K562 (cell line): ENCODE results near the gene IRX2. TPM values are rescaled to one million over a fixed set of nuclear protein-coding genes. Genes with fewer than 3 reads are reported as not detected.

Experiments used
- ATAC-seq: fragments of 200-7000 bp; cut with Tn5 transposase; 3 replicates; pipeline ENCODE4 v1.9.1; 2020; ENCODE audit warnings: moderate library complexity
- BruUV-seq: library from RNA; stranded (reverse); fragments of 400-500 nt; replicated peaks from 2 replicates; lab custom pipeline; 2021; lab: Mats Ljungman, UMichigan
- CTCF ChIA-PET: fragments of 300-600 bp; formaldehyde crosslinking; extraction: SDS; loops from one replicate; lab custom pipeline; 2021; ENCODE audit warnings: low intra/inter-chr PET ratio; lab: Yijun Ruan, JAX
- POLR2A ChIA-PET: fragments of 300-600, 350-650 bp; sonication (Branson Sonifier 250); formaldehyde crosslinking; extraction: SDS; loops from one replicate; lab custom pipeline; 2021; ENCODE audit warnings: antibody characterized with exemption, inconsistent platforms; lab: Yijun Ruan, JAX
- DNase-seq, 4 experiments: peaks; one replicate each; pipeline versions ENCODE4 v3.0.0 to v3.0.0-alpha.2; 2011 to 2018; ENCODE audit warnings: low spot score in 3 of 4, mixed read lengths in 3 of 4; ENCODE audit errors: extremely low read depth in 1 of 4
- FAIRE-seq: peaks from 2 replicates; lab custom pipeline; 2011; peaks lifted over from hg19 to GRCh38; lab: Jason Lieb, UNC
- H2AFZ ChIP-seq: 2 replicates; pipeline ENCODE4 v1.6.0; 2011; ENCODE audit warnings: low read depth, low read length, control low read depth, inconsistent platforms
- H3K27ac ChIP-seq: fragments of 200-600 bp; 3 replicates; pipeline ENCODE4 v1.8.0; 2011; ENCODE audit warnings: low read depth, mild to moderate bottlenecking, control low read depth, inconsistent platforms, low read length, moderate library complexity, mixed read lengths; ENCODE audit errors: extremely low read depth
- H3K27me3 ChIP-seq, 2 experiments: fragments of 300-600 bp in 1 of 2; 2 replicates in 1 of 2; 3 replicates in 1 of 2; pipeline versions ENCODE4 v1.6.0 to v1.8.0; 2011; ENCODE audit warnings: inconsistent platforms in 2 of 2, low read length in 2 of 2, mild to moderate bottlenecking in 1 of 2, mixed read lengths in 1 of 2, moderate library complexity in 1 of 2; ENCODE audit not compliant: control insufficient read depth in 2 of 2, insufficient read depth in 2 of 2
- H3K36me3 ChIP-seq: fragments of 300-600 bp; 3 replicates; pipeline ENCODE4 v1.8.0; 2011; ENCODE audit warnings: mild to moderate bottlenecking, low read length, inconsistent platforms; ENCODE audit not compliant: control insufficient read depth, insufficient read depth
- H3K4me1 ChIP-seq, 2 experiments: fragments of 200-600 bp in 1 of 2; replicated peaks in 1 of 2; 2 replicates in 1 of 2; 3 replicates in 1 of 2; pipeline versions ENCODE4 v1.5.1 to v1.8.0; 2011; ENCODE audit warnings: inconsistent platforms in 2 of 2, low read length in 2 of 2, mild to moderate bottlenecking in 1 of 2, mixed read lengths in 1 of 2, moderate library complexity in 1 of 2; ENCODE audit not compliant: control insufficient read depth in 2 of 2, insufficient read depth in 2 of 2
- H3K4me2 ChIP-seq: 2 replicates; pipeline ENCODE4 v1.6.1; 2011; ENCODE audit warnings: low read length, control low read depth, inconsistent platforms, mixed read lengths; ENCODE audit not compliant: insufficient read depth
- H3K4me3 ChIP-seq: fragments of 200-600 bp; sonication (generic), shearing (Covaris generic); 2 replicates; pipeline ENCODE4 v1.5.1; 2016; ENCODE audit warnings: control low read depth, inconsistent platforms
- H3K79me2 ChIP-seq: fragments of 200-600 bp; 3 replicates; pipeline ENCODE4 v1.8.0; 2011; ENCODE audit warnings: low read length, inconsistent platforms; ENCODE audit not compliant: control insufficient read depth, insufficient read depth
- H3K9ac ChIP-seq, 2 experiments: 2 replicates each; pipeline versions ENCODE4 v1.6.0 to v1.6.1; 2011; ENCODE audit warnings: low read depth in 2 of 2, low read length in 2 of 2, control low read depth in 1 of 2, inconsistent platforms in 1 of 2, mild to moderate bottlenecking in 1 of 2, mixed read lengths in 1 of 2; ENCODE audit not compliant: insufficient read depth in 1 of 2
- H3K9me1 ChIP-seq: one replicate; pipeline ENCODE4 v1.6.0; 2011; ENCODE audit warnings: inconsistent platforms, mild to moderate bottlenecking, low read length, moderate library complexity; ENCODE audit not compliant: control insufficient read depth, insufficient read depth
- H3K9me3 ChIP-seq: replicated peaks from 2 replicates; pipeline ENCODE4 v1.5.1; 2011; ENCODE audit warnings: low read depth, low read length, inconsistent platforms; ENCODE audit not compliant: control insufficient read depth, insufficient read depth
- H4K20me1 ChIP-seq: replicated peaks from 2 replicates; pipeline ENCODE4 v1.6.1; 2011; ENCODE audit warnings: low read length, inconsistent platforms, mixed read lengths; ENCODE audit not compliant: control insufficient read depth, insufficient read depth
- KLF6 ChIP-seq: fragments of 250-450 bp; sonication (Bioruptor Pico); IDR thresholded peaks from 2 replicates; pipeline ENCODE4 v1.4.0; 2020; ENCODE audit warnings: mild to moderate bottlenecking, moderate library complexity, borderline replicate concordance
- POLR2G ChIP-seq: fragments of 200-400 bp; formaldehyde crosslinking; IDR thresholded peaks from 2 replicates; pipeline ENCODE4 v1.6.1; 2017; ENCODE audit warnings: low read depth, mild to moderate bottlenecking, antibody characterized with exemption, low read length, moderate library complexity
- WGBS: fragments of 100-300 bp; shearing (Covaris generic); methylation state at CpG from one replicate; pipeline ENCODE4 v1.1.6; 2016; ENCODE audit warnings: low coverage, mixed read lengths; ENCODE audit not compliant: insufficient coverage; ENCODE audit errors: missing lambda C conversion rate; 5-methylcytosine and 5-hydroxymethylcytosine counted together
- in situ Hi-C: fragments of 300-500 bp; cut with MboI; formaldehyde crosslinking; loops from 4 replicates; pipeline ENCODE4 v1.15.0; 2018; ENCODE audit warnings: inconsistent platforms, mixed read lengths
- intact Hi-C: fragments of 100-400 bp; cut with micrococcal nuclease; formaldehyde crosslinking; loops from 2 replicates; pipeline ENCODE4 v1.14.2; 2022
- polyA plus RNA-seq, 8 experiments: library from polyadenylated mRNA; depleted of rRNA in 4 of 8; stranded (reverse) in 5 of 8; unstranded in 3 of 8; fragments of >200 nt; fragmentation: Nextera tagmentation in 2 of 8; fragmentation: Illumina TruSeq in 1 of 8; extraction: Ambion mirVana in 2 of 8; extraction: Trizol in 1 of 8; gene quantifications; 2 replicates each; pipeline versions ENCODE4 v1.2.1 to v1.2.3, GENCODE V29; 2011 to 2014; ENCODE audit warnings: inconsistent platforms in 1 of 8, missing spikeins in 1 of 8
- total RNA-seq, 7 experiments: library from RNA; depleted of rRNA in 6 of 7; stranded (reverse); fragments of >200 nt in 6 of 7; fragmentation: Illumina TruSeq in 2 of 7; extraction: Trizol in 2 of 7; gene quantifications; 2 replicates each; pipeline versions ENCODE4 v1.2.1 to v1.2.3, GENCODE V29; 2011 to 2021; ENCODE audit warnings: low replicate concordance in 1 of 7
- TF ChIP-seq, protein P1 (sequence below): fragments of 450-650 bp; IDR thresholded peaks from 2 replicates; pipeline ENCODE4 v1.6.1; 2018; ENCODE audit warnings: mild to moderate bottlenecking, low read depth; ENCODE audit not compliant: partially characterized antibody
- TF ChIP-seq, protein P2 (sequence below): fragments of 450-650 bp; IDR thresholded peaks from 2 replicates; pipeline ENCODE4 v1.6.1; 2017; ENCODE audit warnings: antibody characterized with exemption

IRX2 gene
- total and polyA plus RNA-seq, 9 of the 15 experiments (the other 6 are each of a cell fraction or from before 2014, with no cell fraction given) = 0.13 TPM; not detected in 8

DNA sequence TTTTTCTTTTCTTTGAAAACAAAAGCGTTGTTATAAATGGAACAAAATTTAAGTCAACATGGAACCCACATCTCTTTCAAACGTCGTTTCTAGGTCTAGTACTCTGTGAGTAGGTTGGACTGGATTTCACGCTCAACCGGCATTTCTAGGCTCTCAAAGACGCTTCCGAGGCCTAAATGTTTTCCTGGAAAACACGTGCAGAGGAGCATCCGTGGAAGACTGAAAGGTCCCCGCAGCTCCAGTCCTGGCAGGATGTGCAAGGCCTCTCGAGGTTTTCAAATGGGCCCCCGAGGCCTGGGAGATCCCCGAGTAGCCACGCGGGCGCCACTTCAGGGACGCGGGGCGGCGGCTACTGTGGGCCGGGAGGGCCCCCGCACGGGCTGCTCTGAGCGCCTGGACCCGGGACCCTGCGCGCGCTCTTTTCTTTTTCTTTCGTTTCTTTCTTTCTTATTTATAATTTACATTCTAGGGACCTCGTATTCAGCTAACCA lies 4.2 kb upstream of the IRX2 start:
- FAIRE-seq (no peak), DNase-seq (no peak), ATAC-seq (no peak)
- ChIA-PET CTCF (no interaction called here), POLR2A (no interaction called here)
- intact Hi-C loops (no loop called here), in situ Hi-C loops (no loop called here)
- H3K9me3 ChIP-seq = no peaks in the 10 kb centered on the region
- TF ChIP-seq, protein P1, sequence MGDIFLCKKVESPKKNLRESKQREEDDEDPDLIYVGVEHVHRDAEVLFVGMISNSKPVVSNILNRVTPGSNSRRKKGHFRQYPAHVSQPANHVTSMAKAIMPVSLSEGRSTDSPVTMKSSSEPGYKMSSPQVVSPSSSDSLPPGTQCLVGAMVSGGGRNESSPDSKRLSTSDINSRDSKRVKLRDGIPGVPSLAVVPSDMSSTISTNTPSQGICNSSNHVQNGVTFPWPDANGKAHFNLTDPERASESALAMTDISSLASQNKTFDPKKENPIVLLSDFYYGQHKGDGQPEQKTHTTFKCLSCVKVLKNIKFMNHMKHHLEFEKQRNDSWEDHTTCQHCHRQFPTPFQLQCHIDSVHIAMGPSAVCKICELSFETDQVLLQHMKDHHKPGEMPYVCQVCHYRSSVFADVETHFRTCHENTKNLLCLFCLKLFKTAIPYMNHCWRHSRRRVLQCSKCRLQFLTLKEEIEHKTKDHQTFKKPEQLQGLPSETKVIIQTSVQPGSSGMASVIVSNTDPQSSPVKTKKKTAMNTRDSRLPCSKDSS = no peak
- no peak for TF ChIP-seq POLR2G
- TF ChIP-seq, protein P2, sequence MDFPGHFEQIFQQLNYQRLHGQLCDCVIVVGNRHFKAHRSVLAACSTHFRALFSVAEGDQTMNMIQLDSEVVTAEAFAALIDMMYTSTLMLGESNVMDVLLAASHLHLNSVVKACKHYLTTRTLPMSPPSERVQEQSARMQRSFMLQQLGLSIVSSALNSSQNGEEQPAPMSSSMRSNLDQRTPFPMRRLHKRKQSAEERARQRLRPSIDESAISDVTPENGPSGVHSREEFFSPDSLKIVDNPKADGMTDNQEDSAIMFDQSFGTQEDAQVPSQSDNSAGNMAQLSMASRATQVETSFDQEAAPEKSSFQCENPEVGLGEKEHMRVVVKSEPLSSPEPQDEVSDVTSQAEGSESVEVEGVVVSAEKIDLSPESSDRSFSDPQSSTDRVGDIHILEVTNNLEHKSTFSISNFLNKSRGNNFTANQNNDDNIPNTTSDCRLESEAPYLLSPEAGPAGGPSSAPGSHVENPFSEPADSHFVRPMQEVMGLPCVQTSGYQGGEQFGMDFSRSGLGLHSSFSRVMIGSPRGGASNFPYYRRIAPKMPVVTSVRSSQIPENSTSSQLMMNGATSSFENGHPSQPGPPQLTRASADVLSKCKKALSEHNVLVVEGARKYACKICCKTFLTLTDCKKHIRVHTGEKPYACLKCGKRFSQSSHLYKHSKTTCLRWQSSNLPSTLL = no peak
- TF ChIP-seq KLF6 (CRISPR knock-in tag) = no peak
- H3K4me2 ChIP-seq = no peak overlapping the region
- no peak overlapping the region for H3K4me3 ChIP-seq
- BruUV-seq = no TSS peak
- H3K79me2 ChIP-seq = no peaks in the 10 kb centered on the region
- WGBS = 6% methylated on average over 23 of the region's 30 CpGs
- no peak overlapping the region for H2AFZ ChIP-seq
- no peak overlapping the region for H3K27ac ChIP-seq
- no peak overlapping the region for H3K9ac ChIP-seq
- no peaks in the 10 kb centered on the region for H4K20me1 ChIP-seq
- H3K36me3 ChIP-seq = no peaks in the 10 kb centered on the region
- H3K4me1 ChIP-seq = peaks cover 0 to 9% of the 10 kb centered on the region in 2 experiments; a peak in 1 of 5 replicates
- H3K27me3 ChIP-seq = peaks cover 20 to 52% of the 10 kb centered on the region in 2 experiments; a peak in 3 of 5 replicates
- no peaks in the 10 kb centered on the region for H3K9me1 ChIP-seq
